ENCODE results near the gene RUFY1. TPM values are rescaled to one million over a fixed set of nuclear protein-coding genes. Genes with fewer than 3 reads are reported as not detected.

The RUFY1 gene
- polyA plus RNA-seq, 1 donor from 2014 or later: 31.3 TPM

- Histone ChIP-seq H3K79me2 (replicated peaks; ENCODE audit: insufficient read depth, low read length) (peaks cover 68% of the 10 kb centered on the region), H3K9me2 (ENCODE audit: insufficient read depth, low read length) (no peaks in the 10 kb centered on the region), H3K4me3 (ENCODE audit: low read length) (peak overlapping the region; percentile 99), H3K27me3 (ENCODE audit: insufficient read depth, low read depth, low read length) (no peaks in the 10 kb centered on the region), H3K9ac (ENCODE audit: low read length) (peak overlapping the region; percentile 100), H4K20me1 (ENCODE audit: insufficient read depth) (peaks cover 64% of the 10 kb centered on the region), H3K36me3 (ENCODE audit: insufficient read depth, low read length) (peaks cover 37% of the 10 kb centered on the region), H3F3A (ENCODE audit: insufficient read depth, low read length, poor library complexity, severe bottlenecking) (no peaks in the 10 kb centered on the region), H3K9me3 (ENCODE audit: low read length) (no peaks in the 10 kb centered on the region), H3K27ac (ENCODE audit: low read length) (no peak overlapping the region), H2AFZ (ENCODE audit: low read depth, low read length) (no peak overlapping the region), H3K4me2 (ENCODE audit: low read length) (peak overlapping the region; percentile 84)
- TF ChIP-seq POLR2AphosphoS5 (IDR thresholded peaks at IDR 0.05): no peak
- TF ChIP-seq RAD21 (conservative IDR thresholded peaks at IDR 0.05): no peak
- no peak for TF ChIP-seq EZH2 (IDR thresholded peaks at IDR 0.05; ENCODE audit: borderline replicate concordance, insufficient read depth, low read length, poor library complexity, severe bottlenecking)
- TF ChIP-seq TAF1 (IDR thresholded peaks at IDR 0.05; ENCODE audit: low read depth): no peak
- TF ChIP-seq MXI1 (conservative IDR thresholded peaks at IDR 0.05; ENCODE audit: poor library complexity, severe bottlenecking): no peak
- TF ChIP-seq SMC3 (conservative IDR thresholded peaks at IDR 0.05; ENCODE audit: poor library complexity): no peak
- TF ChIP-seq, protein P1, sequence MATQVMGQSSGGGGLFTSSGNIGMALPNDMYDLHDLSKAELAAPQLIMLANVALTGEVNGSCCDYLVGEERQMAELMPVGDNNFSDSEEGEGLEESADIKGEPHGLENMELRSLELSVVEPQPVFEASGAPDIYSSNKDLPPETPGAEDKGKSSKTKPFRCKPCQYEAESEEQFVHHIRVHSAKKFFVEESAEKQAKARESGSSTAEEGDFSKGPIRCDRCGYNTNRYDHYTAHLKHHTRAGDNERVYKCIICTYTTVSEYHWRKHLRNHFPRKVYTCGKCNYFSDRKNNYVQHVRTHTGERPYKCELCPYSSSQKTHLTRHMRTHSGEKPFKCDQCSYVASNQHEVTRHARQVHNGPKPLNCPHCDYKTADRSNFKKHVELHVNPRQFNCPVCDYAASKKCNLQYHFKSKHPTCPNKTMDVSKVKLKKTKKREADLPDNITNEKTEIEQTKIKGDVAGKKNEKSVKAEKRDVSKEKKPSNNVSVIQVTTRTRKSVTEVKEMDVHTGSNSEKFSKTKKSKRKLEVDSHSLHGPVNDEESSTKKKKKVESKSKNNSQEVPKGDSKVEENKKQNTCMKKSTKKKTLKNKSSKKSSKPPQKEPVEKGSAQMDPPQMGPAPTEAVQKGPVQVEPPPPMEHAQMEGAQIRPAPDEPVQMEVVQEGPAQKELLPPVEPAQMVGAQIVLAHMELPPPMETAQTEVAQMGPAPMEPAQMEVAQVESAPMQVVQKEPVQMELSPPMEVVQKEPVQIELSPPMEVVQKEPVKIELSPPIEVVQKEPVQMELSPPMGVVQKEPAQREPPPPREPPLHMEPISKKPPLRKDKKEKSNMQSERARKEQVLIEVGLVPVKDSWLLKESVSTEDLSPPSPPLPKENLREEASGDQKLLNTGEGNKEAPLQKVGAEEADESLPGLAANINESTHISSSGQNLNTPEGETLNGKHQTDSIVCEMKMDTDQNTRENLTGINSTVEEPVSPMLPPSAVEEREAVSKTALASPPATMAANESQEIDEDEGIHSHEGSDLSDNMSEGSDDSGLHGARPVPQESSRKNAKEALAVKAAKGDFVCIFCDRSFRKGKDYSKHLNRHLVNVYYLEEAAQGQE (IDR thresholded peaks at IDR 0.05; ENCODE audit: borderline replicate concordance): no peak
- TF ChIP-seq EP300 (conservative IDR thresholded peaks at IDR 0.05; ENCODE audit: poor library complexity, severe bottlenecking): no peak
- no peak for TF ChIP-seq CTCF (IDR thresholded peaks at IDR 0.05; ENCODE audit: poor library complexity, severe bottlenecking)
These were observed 69.9 kb downstream of the RUFY1 start for GRCh38 chr5:179620293-179620692.

DNA sequence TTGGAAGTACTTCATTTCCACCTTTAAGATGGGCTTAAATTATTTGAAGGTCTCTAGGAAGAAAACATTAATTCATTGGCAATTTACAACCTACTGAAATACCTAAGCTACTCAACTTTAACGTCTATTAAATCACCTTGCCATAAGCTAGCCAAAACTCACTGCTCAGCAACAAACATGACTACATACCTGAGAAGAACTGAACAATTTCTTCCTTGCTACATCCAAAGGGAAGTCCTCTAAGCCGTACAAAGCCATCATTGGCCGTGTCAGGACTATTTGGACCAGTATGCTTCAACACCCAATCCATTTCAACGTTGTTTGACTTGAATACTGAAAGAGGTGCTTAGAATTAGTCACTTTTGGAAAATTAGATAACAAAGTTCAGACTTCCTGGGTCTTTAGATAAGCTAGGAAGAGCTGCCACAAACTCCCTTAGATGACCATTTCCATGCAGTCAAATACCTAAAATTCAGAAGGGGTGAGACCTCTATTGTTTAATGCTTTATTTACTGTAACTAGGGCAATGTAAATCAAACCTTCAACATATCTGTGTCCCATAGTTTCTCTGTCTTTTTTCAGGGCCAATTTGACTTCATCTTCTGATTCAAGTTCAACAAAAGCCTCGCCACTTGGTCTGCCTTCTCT lies 70.5 kb downstream of the RUFY1 start:
- Histone ChIP-seq H3K27ac (ENCODE audit: low read length) (no peak overlapping the region), H3F3A (ENCODE audit: insufficient read depth, low read length, poor library complexity, severe bottlenecking) (no peaks in the 10 kb centered on the region), H3K4me3 (ENCODE audit: low read length) (peak overlapping the region; percentile 99), H3K4me2 (ENCODE audit: low read length) (peak overlapping the region; percentile 84), H3K27me3 (ENCODE audit: insufficient read depth, low read depth, low read length) (no peaks in the 10 kb centered on the region), H2AFZ (ENCODE audit: low read depth, low read length) (no peak overlapping the region), H3K9me3 (ENCODE audit: low read length) (no peaks in the 10 kb centered on the region), H3K36me3 (ENCODE audit: insufficient read depth, low read length) (peaks cover 36% of the 10 kb centered on the region), H3K9me2 (ENCODE audit: insufficient read depth, low read length) (no peaks in the 10 kb centered on the region), H3K79me2 (replicated peaks; ENCODE audit: insufficient read depth, low read length) (peaks cover 68% of the 10 kb centered on the region), H4K20me1 (ENCODE audit: insufficient read depth) (peaks cover 62% of the 10 kb centered on the region), H3K9ac (ENCODE audit: low read length) (peak overlapping the region; percentile 100)
- TF ChIP-seq, protein P1 (IDR thresholded peaks at IDR 0.05; ENCODE audit: borderline replicate concordance): no peak
- TF ChIP-seq POLR2AphosphoS5 (IDR thresholded peaks at IDR 0.05) (no peak), CTCF (IDR thresholded peaks at IDR 0.05; ENCODE audit: poor library complexity, severe bottlenecking) (no peak), TAF1 (IDR thresholded peaks at IDR 0.05; ENCODE audit: low read depth) (no peak), SMC3 (conservative IDR thresholded peaks at IDR 0.05; ENCODE audit: poor library complexity) (no peak), RAD21 (conservative IDR thresholded peaks at IDR 0.05) (no peak), EP300 (conservative IDR thresholded peaks at IDR 0.05; ENCODE audit: poor library complexity, severe bottlenecking) (no peak), MXI1 (conservative IDR thresholded peaks at IDR 0.05; ENCODE audit: poor library complexity, severe bottlenecking) (no peak), EZH2 (IDR thresholded peaks at IDR 0.05; ENCODE audit: borderline replicate concordance, insufficient read depth, low read length, poor library complexity, severe bottlenecking) (no peak)

Measured in neural cell (in vitro differentiated cells).